ENCODE results near the gene ATRNL1. TPM values are rescaled to one million over a fixed set of nuclear protein-coding genes. Genes with fewer than 3 reads are reported as not detected.

Gene ATRNL1
- polyA plus RNA-seq, 3 donors = not detected

GRCh38 chr10:115624448-115624847 is 531.3 kb downstream of the ATRNL1 start:
- intact Hi-C loops (cut with micrococcal nuclease) = no loop called here

GRCh38 chr10:115628616-115629015 is 535.5 kb downstream of the ATRNL1 start:
- no CpG with 5 or more reads among the region's 2 CpGs for WGBS (ENCODE audit: insufficient coverage)
- Histone ChIP-seq H3K4me3 (replicated peaks in 1 of 3; ENCODE audit: low read depth in 2 of 3, low read length in 3 of 3) (no peak overlapping the region), H3K36me3 (replicated peaks in 1 of 2; ENCODE audit: control insufficient read depth in 1 of 2, insufficient read depth in 2 of 2, low read length in 2 of 2) (no peaks in the 10 kb centered on the region), H3K9me3 (replicated peaks in 1 of 2; ENCODE audit: control insufficient read depth in 1 of 2, insufficient read depth in 1 of 2, low read length in 2 of 2) (no peaks in the 10 kb centered on the region), H2AFZ (ENCODE audit: insufficient read depth, low read depth, low read length, poor library complexity, severe bottlenecking) (no peak overlapping the region), H4K20me1 (ENCODE audit: insufficient read depth, low read length) (no peaks in the 10 kb centered on the region), H3K79me2 (ENCODE audit: insufficient read depth, low read length) (no peaks in the 10 kb centered on the region), H3K27ac (ENCODE audit: low read depth in 1 of 2, low read length in 2 of 2) (no peak overlapping the region), H3K4me1 (ENCODE audit: control insufficient read depth in 1 of 2, insufficient read depth in 2 of 2, low read length in 2 of 2) (no peaks in the 10 kb centered on the region), H3K9ac (ENCODE audit: insufficient read depth, low read length, poor library complexity, severe bottlenecking) (no peak overlapping the region), H3K27me3 (ENCODE audit: control insufficient read depth in 2 of 2, insufficient read depth in 2 of 2, low read length in 2 of 2) (no peaks in the 10 kb centered on the region), H3K4me2 (replicated peaks; ENCODE audit: extremely low read depth, low read length, poor library complexity, severe bottlenecking) (no peak overlapping the region)
- DNase-seq = no peak
- Mint-ChIP-seq H3K36me3 (no peaks in the 10 kb centered on the region), H3K4me3 (no peak overlapping the region), H3K27me3 (ENCODE audit: low read depth in 3 of 3) (no peaks in the 10 kb centered on the region), H3K9me3 (peaks cover 0 to 3% (median 0%) of the 10 kb centered on the region in 7 donors), H3K27ac (no peak overlapping the region), H3K4me1 (no peaks in the 10 kb centered on the region)
- intact Hi-C loops (cut with micrococcal nuclease) = no loop called here
- no peak for TF ChIP-seq CTCF (IDR thresholded peaks at IDR 0.05)

More at GRCh38 chr10:115624448-115624847, 531.3 kb downstream of the ATRNL1 start:
- Mint-ChIP-seq H3K36me3 (no peaks in the 10 kb centered on the region), H3K27me3 (ENCODE audit: low read depth in 3 of 3) (no peaks in the 10 kb centered on the region), H3K4me3 (no peak overlapping the region), H3K27ac (no peak overlapping the region), H3K9me3 (peaks cover 0 to 3% (median 0%) of the 10 kb centered on the region in 7 donors), H3K4me1 (no peaks in the 10 kb centered on the region)
- Histone ChIP-seq H3K4me1 (ENCODE audit: control insufficient read depth in 1 of 2, insufficient read depth in 2 of 2, low read length in 2 of 2) (no peaks in the 10 kb centered on the region), H3K4me3 (replicated peaks in 1 of 3; ENCODE audit: low read depth in 2 of 3, low read length in 3 of 3) (no peak overlapping the region), H3K27me3 (ENCODE audit: control insufficient read depth in 2 of 2, insufficient read depth in 2 of 2, low read length in 2 of 2) (no peaks in the 10 kb centered on the region), H3K27ac (ENCODE audit: low read depth in 1 of 2, low read length in 2 of 2) (no peak overlapping the region), H2AFZ (ENCODE audit: insufficient read depth, low read depth, low read length, poor library complexity, severe bottlenecking) (no peak overlapping the region), H4K20me1 (ENCODE audit: insufficient read depth, low read length) (no peaks in the 10 kb centered on the region), H3K9me3 (replicated peaks in 1 of 2; ENCODE audit: control insufficient read depth in 1 of 2, insufficient read depth in 1 of 2, low read length in 2 of 2) (peaks cover 0 to under 1% of the 10 kb centered on the region in 2 donors), H3K36me3 (replicated peaks in 1 of 2; ENCODE audit: control insufficient read depth in 1 of 2, insufficient read depth in 2 of 2, low read length in 2 of 2) (no peaks in the 10 kb centered on the region), H3K4me2 (replicated peaks; ENCODE audit: extremely low read depth, low read length, poor library complexity, severe bottlenecking) (no peak overlapping the region), H3K79me2 (ENCODE audit: insufficient read depth, low read length) (no peaks in the 10 kb centered on the region), H3K9ac (ENCODE audit: insufficient read depth, low read length, poor library complexity, severe bottlenecking) (no peak overlapping the region)
- no peak for DNase-seq
- no peak for TF ChIP-seq CTCF (IDR thresholded peaks at IDR 0.05)
- no CpG with 5 or more reads among the region's 4 CpGs for WGBS (ENCODE audit: insufficient coverage)

Measured in CD14-positive monocyte (primary cell).